Suppressor macrophage (primary cell): Measurements from ENCODE around the gene PDE6G.

ENCODE experiments used
- DNase-seq, 4 experiments: peaks; one replicate each; pipeline ENCODE4 v3.0.0-alpha.2; 2020 to 2022

The PDE6G gene

DNA sequence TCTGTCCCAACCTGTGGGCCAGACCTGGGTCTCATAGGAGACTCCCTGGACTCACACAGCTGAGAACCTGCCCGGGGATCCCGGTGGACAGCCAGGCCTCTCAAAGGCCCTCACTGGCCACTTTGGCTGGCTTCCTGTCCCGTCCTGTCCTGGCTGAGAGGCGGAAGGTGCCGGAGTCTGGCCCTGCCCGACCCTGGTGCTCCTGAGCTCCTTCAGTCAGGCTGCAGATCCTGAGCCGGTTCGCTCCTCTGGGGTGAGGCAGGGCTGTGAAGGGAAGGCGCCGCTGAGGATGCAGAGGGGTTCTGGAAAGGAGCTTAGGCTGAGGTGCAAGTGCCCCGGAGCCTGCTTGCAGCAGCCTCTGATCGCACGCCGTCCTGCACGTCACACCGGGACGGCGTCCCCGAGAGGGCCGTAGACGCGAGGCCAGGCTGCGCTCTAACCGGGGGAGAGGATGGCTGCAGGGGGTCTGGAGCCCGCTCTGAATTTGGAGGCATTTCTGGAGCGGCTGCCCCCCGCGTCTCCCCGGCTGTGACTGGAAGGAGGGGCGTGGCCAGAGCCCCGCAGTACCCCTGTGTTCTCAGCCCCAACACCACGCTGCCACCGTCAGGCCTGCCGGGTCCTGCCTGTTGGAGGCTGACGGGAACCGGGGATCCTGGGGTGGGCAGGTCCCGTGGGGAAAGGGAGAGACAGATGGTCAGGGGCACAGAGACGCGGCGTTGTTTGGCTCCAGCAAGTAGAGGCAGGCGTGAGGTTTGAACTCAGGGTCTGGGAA is 31.6 kb upstream of the PDE6G start:
- DNase-seq: no peak

DNA sequence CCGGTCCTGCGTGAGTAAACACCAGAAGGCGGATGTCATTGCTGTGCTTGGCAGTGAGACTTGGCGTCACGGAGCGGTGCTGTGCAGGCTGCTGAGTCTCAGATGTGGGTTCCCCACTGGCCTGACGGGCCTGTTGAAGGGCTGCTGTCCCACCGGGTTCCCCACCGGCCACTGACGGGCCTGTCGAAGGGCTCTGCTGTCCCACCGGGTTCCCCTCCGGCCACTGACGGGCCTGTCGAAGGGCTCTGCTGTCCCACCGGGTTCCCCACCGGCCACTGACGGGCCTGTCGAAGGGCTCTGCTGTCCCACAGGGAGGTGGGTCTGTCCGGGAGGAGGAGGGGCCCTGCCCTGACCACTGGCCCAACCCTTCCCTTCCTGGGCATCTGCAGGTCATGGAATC is 30.3 kb upstream of the PDE6G start:
- no peak for DNase-seq

DNA sequence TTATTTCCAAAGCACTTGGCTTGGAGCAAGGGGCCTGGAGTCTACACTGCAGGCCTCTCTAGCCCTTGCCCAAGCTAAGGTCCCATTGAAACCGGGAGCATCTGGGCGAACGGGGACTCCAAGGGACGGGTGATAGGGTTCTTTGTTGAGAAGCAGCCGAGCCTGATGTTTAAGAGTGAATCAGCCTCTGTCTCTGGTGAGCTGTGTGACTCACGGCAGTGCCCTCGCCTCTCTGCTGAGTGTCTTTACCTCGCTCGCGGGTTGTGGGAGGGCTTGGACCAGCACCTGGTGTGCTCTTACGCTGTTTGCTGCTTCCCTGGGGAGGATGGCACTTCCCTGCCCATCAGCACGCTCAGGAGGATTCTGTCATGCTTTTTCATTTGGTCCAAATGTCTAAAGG is 28.8 kb upstream of the PDE6G start:
- peak in 3 of 4 experiments; percentile 8 to 28 (median 25) for DNase-seq

DNA sequence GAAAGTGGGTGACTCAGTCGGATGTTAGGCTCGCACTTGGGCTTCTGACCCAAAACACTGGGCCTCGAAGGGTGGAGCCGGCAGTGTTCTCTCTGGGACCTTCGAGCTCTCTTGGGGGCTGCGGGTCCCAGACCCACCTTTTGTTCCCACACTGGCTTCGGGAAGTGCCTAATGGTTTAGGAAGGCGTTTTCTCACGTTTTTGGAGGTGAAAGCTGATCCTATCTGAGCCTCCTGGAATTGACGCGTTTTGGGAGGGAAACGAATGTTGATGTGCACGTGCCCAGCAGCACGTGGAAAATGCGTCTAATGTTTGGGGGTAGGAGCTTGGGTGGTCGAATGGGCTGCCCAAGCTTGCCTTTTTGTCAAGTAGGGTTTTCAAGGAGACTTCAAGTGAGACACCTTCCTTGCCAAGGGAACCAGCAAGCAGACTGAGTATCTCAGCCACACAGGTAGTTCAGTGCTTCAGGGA is 28.1 kb upstream of the PDE6G start:
- no peak for DNase-seq

DNA sequence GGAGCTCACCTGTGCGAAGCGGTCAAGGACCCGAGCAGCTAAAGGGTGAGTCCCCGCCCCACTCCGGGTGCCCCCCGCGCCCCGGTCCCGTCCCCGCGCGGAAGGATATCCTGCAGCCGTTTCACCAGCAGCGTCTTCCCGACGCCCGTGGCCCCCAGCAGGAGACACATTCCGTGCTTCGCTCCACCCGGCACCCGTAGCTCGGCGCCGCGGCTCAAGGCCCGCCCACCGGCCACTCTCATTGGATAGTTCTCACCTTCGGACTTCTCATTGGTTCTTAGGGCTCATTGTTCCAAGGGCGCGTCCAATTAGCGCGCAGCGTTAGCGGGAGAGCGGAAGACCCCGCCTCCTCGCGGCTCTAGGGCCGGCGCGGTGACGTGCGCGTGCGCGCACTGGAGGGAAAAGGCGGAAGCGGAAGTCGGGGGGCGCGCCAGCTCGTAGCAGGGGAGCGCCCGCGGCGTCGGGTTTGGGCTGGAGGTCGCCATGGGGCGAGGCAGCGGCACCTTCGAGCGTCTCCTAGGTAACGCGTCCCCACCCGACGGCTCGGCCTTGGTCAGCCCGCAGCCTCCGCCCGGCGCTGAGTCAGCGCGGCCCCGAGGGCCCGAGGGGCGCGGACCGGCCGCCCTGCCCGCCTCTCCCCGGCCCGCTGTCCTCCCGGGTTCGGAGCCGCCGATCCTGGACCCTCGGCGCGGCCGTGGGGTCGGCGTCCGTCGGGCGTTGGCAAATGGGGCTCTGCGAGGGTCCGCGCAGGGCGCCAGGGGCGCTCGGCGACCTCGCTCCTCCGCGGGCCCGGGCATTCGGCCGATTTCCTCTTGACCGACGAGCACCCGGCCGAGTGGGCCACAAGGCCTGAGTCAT is 27.5 kb upstream of the PDE6G start, which contains the start of the genes ARL16 and HGS:
TSS of gene ARL16 (minus strand) at position 214 of the 858 bp plus-strand sequence. CDS start at position 170, 44 bp downstream.
TSS of gene HGS (plus strand) at position 428 of the 858 bp plus-strand sequence. CDS start at position 484, 56 bp downstream.
- peak; percentile 100 for DNase-seq

DNA sequence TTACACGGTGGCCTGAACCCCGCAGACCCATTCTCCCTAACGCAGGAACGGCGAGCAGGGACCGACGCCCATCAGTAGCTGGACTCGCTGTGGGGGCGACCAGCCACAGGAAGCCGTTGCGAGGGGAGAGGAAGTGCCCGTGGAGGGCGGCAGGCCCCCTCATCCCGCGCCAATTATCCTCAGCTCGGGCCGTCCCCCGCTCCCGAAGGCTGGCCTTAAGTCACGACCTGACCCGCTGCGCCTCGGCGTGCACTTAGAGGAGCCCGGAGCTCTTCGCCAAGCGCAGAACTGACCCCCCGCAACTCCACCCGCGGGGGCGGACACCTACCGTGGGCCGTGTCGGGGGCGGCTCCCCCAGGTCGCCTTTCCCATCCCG is 26.9 kb upstream of the PDE6G start:
- peak; percentile 28 to 68 (median 54) for DNase-seq

DNA sequence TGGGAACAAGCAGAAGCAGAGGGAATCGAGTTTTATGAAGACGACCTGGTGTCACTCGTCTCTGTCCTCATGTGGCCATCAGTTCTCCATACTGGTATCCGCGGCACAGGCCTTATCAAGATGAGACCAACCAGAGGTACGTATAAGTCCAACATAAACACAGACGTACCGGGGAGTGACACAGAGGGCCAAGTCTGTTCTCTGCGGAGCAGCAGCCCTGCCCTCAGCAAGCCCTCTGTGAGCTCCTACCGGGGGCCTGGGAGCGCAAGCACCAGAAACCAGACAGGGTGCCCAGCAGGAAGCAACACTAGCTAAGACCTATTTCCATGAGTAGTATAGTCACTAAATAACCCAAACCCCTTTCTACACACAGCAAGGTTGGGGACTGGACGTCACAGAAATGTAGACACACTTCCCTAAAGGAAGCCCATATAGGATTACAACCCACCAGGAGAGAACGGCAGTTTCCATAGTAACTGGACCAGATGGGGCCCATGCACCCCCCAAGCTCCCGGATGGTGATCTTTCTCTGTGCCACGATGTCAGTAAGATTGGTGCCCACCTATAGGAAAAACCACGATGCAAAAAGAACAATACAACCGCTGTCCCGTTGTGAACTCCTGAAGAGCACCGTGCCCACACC is 26.3 kb upstream of the PDE6G start:
- peak in 2 of 4 experiments; percentile 11 to 37 for DNase-seq

DNA sequence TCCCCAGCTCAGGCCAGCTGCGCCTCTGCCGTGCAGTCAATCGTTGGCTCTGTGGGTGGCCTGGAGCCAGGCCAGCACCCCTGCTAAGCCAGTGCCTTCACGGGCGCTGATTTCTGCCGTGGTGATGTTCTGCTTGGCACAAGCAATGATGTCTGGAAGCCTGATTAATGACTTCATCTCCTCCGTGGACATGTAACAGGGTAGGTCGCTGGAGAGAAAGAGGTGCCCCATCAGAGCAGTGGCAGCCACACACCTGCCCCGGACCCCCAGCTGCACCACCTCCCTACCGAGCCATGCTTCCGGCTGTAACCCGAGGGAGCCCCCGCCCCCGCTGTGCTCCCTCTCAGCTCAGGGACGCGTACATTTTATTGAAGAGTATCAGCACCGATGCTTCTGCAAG is 25.3 kb upstream of the PDE6G start:
- no peak for DNase-seq

DNA sequence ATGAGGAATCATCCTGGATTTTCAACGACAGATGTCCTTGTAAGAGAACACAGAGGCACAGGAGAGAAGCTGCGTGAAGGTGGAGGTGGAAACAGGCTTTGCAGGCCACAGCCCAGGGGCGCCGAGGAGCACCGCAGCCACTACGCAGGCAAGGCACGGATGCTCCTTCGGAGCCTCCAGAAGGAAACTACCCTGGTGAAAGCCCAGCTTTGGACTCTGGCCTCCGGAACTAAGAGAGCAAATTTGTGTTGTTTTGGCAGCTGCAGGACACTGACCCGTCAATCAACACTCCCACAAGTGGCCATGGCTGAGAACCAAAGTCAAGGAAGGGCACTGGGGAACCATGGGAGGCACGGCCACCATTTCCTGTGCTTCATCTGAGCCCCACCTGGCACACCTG is 23.8 kb upstream of the PDE6G start:
- no peak for DNase-seq

DNA sequence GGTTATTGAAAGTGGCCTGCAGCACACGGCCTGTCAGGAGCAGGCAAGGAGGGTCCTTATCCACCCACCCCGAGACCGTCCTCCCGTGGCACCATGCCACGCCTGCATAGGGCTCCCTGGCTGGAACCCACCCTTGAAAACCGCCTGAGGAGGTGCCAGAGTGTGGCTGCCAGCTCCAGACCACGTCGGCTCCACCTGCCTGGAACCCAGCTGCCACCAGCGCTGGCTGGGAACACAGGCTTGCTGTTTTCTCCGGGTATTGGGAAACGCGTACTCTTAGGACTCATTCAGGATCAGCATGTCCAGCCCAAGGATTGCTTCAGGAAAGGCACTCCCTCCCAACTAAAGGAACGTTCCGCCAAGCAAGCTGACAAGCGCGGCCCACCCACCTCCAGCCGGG is 20.6 kb upstream of the PDE6G start:
- DNase-seq: no peak

DNA sequence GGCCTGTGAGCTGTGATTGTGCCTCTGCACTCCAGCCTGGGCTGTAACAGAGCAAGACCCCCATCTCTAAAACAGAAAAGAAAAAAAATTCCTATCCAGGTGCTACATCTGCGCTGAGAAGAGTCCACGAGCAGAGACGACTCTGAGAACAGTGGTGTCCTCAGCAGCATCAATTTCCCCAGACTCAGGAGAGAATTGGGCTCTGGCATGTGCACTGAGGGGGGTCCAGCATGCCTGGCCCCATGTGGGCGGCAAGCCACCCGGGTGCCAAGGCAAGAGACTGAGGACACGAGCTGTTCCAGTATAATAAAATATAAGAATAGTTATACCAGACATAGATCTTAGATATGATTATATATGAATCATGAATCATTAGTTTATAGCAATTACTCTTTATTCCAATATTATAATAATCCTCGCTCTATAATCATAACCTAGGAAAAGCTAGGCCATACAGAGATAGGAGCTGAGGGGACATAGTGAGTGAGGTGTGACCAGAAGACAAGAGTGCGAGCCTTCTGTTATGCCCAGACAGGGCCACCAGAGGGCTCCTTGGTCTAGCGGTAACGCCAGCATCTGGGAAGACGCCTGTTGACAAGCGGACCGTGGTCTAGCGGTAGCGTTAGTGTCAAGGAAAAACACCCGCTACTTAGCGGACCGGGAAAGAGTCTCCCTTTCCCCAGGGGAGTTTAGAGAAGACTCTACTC is 19.3 kb upstream of the PDE6G start:
- peak in 2 of 4 experiments; percentile 15 to 28 for DNase-seq

DNA sequence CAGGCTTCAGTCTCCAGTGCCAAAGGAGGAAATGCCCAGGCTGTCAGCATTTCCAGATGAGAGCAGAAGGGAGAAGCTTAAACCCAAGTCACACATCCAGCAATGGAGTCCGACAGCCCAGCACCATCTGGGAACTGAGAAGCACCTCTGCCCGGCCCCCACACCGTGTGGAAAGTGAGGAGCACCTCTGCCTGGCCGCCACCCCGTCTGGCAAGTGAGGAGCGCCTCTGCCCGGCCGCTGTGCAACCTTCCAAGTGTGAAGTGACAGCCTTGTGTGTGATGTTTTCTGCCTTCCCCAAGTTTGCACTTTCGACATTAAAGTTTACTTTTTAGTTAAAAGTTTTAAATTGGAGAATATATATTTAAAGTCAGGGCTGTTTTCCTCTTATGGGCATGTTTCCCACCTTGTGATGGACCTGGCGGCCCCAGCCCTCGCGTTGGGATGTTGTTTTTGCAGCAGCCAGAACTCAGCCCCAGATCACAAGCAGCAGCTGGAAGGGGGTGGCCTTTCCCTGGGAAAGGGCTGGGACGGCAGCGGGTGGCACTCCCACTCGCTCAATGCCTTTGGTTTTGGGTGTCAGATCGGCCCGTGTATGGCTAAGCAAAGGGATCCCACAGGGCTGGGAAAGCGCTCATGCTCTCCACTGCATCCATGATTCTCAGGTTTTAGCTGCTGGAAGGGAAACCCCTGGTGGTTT is 17.4 kb upstream of the PDE6G start:
- DNase-seq: no peak

DNA sequence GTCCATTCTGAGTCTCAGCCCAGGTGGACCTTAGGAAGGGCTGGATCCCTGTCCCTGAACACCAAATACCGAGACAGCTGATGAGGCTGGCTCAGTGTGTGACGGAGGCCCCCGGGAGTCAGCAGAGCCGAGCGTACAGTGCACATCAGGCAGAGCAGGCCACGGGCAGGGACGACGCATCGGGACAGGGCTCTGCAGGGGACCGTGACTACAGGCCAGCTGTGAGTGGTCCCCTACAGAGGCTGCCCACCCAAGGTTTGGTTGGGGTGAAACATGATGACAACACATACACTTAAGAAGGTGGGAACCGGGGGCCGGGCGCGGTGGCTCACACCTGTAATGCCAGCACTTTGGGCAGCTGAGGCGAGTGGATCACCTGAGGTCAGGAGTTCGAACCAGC is 16.6 kb upstream of the PDE6G start:
- no peak for DNase-seq

DNA sequence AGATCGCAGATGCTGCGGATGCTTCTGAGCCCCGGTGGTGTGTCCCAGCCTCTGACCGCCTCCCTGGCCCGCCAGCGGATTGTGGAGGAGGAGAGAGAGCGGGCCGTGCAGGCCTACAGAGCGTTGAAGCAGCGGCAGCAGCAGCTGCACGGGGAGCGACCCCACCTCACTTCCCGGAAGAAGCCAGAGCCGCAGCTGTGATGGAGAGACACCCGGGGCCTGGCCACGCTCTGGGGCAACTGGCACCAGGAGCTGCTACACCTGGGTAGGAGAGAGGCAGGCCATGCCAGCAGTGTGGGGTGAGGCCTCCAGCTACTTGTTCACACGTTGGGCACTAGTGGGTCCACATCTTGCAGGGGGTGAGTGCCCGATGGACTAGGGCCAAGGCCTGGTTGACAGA is 16.2 kb upstream of the PDE6G start:
- no peak for DNase-seq

DNA sequence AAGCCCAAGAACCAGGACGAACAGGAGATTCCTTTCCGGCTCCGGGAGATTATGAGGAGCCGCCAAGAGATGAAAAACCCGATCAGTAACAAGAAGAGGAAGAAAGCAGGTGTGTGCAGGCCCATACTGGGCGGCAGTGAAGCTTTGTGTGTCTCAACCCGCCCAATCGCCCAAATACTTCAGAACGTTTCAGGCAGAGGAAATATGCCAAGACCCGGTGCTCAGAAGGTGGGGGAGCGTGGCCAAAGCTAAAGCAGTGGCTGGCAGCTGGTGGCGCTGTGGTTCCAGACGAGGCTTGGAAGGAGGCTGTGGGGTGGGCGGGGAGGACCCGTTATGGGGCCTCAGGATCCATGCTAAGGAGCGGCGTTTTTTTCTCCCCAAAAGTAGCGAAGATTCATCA is 11.4 kb upstream of the PDE6G start:
- DNase-seq: peak in 1 of 4 experiments; percentile 27

DNA sequence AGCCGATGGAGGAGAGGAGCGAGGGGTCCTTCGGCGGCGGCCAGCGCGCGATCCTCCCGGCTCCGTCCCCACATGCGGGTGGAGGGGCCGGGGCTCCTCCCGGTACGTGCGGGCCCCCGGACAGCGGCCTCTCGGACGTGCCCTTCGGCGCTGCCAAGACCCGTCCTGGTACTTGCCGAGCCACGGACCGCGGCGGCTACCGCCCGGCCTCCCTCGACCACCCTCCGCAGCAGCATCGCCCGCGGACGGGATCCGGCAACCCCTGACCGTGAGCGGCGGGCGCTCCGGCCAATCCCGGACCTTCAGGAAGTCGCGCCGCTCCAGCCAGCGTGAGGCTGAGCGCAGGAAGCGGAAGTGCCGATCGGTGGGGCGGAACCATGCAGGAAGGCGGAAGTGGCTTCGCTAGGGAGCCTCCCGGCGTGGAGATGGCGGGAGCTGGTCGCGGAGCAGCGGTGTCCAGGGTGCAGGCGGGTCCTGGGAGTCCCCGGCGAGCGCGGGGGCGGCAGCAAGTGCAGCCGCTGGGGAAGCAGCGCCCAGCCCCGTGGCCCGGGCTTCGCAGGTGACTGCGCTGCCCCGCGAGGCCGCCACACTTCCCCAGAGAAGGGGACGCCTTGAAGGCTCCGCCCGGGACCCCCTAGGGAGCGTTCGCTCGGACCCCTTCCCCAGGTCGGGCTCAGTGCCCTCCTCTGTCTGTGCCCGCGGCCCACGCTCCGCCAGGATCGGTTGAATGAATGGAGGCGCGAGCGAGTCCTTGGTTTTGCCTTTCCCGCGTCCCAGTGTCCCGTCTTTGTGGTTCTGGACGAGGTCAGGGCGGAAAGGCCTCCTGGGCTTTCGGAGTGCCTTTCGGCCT is 10.2 kb upstream of the PDE6G start, which contains the start of the genes CCDC137 and OXLD1:
TSS of gene CCDC137 (plus strand) at position 396 of the 850 bp plus-strand sequence. CDS start at position 426, 30 bp downstream.
TSS of gene OXLD1 (minus strand) at position 264 of the 850 bp plus-strand sequence. CDS start at position 236, 28 bp downstream.
- peak; percentile 97 to 99 (median 98) for DNase-seq

DNA sequence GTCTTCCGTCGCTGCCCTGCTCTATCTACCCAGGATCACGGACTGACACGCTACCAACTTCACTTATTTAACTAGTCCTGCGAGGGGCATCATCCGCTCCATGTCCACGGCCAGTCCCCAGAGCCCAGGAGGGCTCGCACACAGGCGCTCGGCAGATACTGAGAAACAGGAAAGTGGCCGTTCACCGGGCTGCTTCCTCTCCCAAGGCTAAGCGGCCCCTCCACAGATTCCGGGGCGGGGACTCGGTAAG is 9.7 kb upstream of the PDE6G start:
- DNase-seq: peak; percentile 22 to 64 (median 42)

DNA sequence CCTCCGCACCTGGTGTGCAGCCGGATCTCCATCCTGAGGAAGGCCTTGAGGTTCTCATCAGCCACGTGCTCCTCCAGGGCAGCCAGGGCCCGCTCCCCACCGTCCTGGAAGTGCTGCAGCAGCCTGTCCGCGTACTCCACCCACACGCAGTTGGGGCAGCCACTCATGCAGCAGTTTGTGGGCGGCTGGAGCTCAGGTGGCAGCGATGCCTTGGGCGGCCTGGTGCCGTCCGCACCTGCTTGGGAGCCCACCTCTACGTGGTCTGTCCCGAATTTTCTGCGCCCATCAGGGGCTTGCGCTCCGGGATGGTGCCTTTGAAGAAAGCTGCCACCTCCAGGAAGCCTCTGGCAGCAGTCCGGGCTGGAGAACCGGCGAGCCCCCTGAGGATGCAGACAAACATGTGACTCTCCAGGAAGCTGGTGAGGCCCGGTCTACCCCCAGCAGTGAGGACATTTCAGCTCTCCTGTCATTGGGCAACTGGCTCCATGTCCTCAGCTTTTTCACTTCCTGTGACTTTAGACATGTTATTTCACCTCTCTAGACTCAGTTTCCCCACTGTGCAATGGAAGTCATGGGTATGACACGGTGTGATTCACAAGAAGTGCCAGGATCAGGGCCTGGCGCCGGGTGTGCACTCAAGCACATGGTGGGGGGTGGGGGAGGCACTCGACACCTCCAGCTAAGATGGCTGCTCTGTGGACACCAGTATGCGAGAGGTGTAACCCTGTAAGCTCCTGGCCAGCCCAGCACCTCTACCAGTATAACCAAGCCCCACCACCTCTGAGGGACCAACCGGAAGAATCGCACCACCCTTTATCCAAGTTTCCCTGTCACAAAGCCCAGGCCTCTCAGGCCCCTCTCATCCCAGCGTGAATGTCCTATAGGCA is 9.1 kb upstream of the PDE6G start:
- DNase-seq: peak; percentile 13 to 42 (median 27)

DNA sequence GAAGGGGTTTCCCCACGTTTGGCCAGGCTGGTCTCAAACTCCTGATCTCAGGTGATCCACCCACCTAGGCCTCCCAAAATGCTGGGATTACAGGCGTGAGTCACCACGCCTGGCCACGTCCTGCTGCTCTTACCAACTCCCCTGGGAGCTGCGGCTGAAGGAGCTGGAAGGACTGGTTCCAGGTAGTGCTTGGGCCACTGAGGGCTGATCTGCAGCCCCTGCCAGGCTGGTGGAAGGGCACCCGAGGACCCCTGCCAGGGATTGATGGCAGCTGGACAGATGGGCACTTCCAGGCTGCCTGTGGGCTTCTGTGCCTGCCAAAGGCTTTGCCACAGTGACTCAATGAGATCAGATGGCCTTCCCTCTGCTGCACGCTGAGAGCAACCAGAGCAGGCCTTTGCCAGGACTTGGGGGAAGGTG is 7.7 kb upstream of the PDE6G start:
- no peak for DNase-seq

DNA sequence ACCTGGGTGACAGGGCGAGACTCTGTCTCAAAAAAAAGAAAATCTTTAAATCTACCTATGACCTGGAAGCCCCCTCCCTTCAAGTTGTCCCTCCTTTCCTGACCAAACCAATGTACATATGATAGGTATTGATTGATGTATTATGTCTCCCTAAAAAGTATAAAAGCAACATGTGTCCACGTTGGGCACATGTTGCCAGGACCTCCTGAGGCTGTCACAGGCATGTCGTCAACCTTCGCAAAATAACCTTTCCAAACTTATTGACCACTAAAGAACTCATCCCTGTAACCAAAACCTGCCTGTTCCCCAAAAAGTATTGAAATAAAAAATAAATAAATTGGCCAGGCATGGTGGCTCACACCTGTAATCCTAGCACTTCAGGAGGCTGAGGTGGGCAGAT is 5.7 kb upstream of the PDE6G start:
- DNase-seq: no peak
